WI38 (cell line): Measurements from ENCODE around the gene SLC12A5.

Experiments used
- H3K4me3 ChIP-seq: 2 replicates; pipeline ENCODE4 v1.5.1; 2011; ENCODE audit warnings: low read depth, mild to moderate bottlenecking, control low read depth, low read length
- TF ChIP-seq, protein P1 (sequence below): IDR thresholded peaks from 2 replicates; pipeline ENCODE4 v1.5.1; 2012; ENCODE audit warnings: low read depth, mild to moderate bottlenecking, control low read depth, low read length

SLC12A5 gene

DNA sequence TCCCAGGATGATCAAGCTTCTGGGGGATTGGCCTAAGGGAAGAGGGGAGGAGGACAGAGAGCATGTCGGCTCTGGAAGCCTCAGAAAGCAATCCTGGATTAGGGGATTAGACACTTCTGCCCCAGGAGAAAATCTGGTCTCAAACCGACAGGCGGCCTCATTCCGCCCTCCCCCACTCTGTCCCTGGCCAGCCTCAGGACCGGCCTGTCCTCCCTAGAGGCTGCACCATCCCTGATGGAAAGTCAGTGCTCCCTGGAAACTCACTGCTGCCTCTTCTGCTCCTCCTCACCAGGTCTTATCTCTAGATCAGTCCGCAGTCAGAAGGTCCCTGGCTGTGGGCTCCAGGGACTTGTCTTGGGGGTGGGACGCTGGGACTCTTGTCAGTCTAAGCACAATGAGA lies 905 bp upstream of the SLC12A5 start:
- TF ChIP-seq, protein P1, sequence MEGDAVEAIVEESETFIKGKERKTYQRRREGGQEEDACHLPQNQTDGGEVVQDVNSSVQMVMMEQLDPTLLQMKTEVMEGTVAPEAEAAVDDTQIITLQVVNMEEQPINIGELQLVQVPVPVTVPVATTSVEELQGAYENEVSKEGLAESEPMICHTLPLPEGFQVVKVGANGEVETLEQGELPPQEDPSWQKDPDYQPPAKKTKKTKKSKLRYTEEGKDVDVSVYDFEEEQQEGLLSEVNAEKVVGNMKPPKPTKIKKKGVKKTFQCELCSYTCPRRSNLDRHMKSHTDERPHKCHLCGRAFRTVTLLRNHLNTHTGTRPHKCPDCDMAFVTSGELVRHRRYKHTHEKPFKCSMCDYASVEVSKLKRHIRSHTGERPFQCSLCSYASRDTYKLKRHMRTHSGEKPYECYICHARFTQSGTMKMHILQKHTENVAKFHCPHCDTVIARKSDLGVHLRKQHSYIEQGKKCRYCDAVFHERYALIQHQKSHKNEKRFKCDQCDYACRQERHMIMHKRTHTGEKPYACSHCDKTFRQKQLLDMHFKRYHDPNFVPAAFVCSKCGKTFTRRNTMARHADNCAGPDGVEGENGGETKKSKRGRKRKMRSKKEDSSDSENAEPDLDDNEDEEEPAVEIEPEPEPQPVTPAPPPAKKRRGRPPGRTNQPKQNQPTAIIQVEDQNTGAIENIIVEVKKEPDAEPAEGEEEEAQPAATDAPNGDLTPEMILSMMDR, result no peak
- H3K4me3 ChIP-seq, result no peak overlapping the region

- no peak overlapping the region for H3K4me3 ChIP-seq
- TF ChIP-seq, protein P1, result no peak
Measured at GRCh38 chr20:46030284-46031013, 1.4 kb downstream of the SLC12A5 start.

- TF ChIP-seq, protein P1, result no peak
- no peak overlapping the region for H3K4me3 ChIP-seq
Measured at GRCh38 chr20:46031014-46031569, 2.1 kb downstream of the SLC12A5 start.

GRCh38 chr20:46031701-46032254 lies 2.8 kb downstream of the SLC12A5 start:
- TF ChIP-seq, protein P1, result no peak
- H3K4me3 ChIP-seq, result no peak overlapping the region

- TF ChIP-seq, protein P1, result no peak
Measured at GRCh38 chr20:46034039-46034438, 5.0 kb downstream of the SLC12A5 start.

DNA sequence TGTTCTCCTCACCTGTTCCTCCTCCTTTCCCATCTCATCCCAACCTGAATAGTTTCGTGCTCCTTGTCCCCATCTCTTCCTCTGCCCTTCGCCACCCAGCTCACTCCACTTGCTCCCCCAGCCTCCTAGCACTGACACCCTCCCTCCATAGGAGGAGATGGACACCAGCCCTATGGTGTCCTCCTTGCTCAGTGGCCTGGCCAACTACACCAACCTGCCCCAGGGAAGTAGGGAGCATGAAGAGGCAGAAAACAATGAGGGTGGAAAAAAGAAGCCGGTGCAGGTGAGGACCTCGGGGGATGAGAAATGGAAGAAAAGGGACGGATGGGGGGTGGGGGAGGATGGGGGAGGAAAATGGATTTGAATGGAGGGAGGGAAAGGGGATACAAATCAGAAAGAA lies 6.2 kb downstream of the SLC12A5 start:
- TF ChIP-seq, protein P1, result no peak
- no peak overlapping the region for H3K4me3 ChIP-seq

More at GRCh38 chr20:46034039-46034438, 5.0 kb downstream of the SLC12A5 start:
- H3K4me3 ChIP-seq, result no peak overlapping the region

GRCh38 chr20:46035713-46036112 lies 6.7 kb downstream of the SLC12A5 start:
- no peak overlapping the region for H3K4me3 ChIP-seq
- TF ChIP-seq, protein P1, result no peak
